ENCODE measurements around the gene TEAD4.

Gene TEAD4

GRCh38 chr12:3028108-3028507, 68.9 kb downstream of the TEAD4 start:
- no peak overlapping the region for H3K9ac ChIP-seq (ENCODE audit: low read length)
- H3K36me3 ChIP-seq (ENCODE audit: control insufficient read depth, insufficient read depth, low read length), result no peaks in the 10 kb centered on the region
- no peak overlapping the region for H3K4me3 ChIP-seq (ENCODE audit: low read length)
- H3K4me1 ChIP-seq (ENCODE audit: control insufficient read depth, insufficient read depth, low read length), result no peaks in the 10 kb centered on the region
- no peaks in the 10 kb centered on the region for H3K27me3 ChIP-seq (ENCODE audit: control insufficient read depth, insufficient read depth, low read length)
- no peak overlapping the region for H3K27ac ChIP-seq (ENCODE audit: low read depth, low read length)

- no peaks in the 10 kb centered on the region for H3K27me3 ChIP-seq (ENCODE audit: control insufficient read depth, insufficient read depth, low read length)
- no peak overlapping the region for H3K27ac ChIP-seq (ENCODE audit: low read depth, low read length)
- H3K4me1 ChIP-seq (ENCODE audit: control insufficient read depth, insufficient read depth, low read length), result peaks cover 2% of the 10 kb centered on the region
- H3K36me3 ChIP-seq (ENCODE audit: control insufficient read depth, insufficient read depth, low read length), result no peaks in the 10 kb centered on the region
- no peak overlapping the region for H3K9ac ChIP-seq (ENCODE audit: low read length)
- no peak overlapping the region for H3K4me3 ChIP-seq (ENCODE audit: low read length)
Measured at GRCh38 chr12:3030821-3031429, 71.7 kb downstream of the TEAD4 start.

DNA sequence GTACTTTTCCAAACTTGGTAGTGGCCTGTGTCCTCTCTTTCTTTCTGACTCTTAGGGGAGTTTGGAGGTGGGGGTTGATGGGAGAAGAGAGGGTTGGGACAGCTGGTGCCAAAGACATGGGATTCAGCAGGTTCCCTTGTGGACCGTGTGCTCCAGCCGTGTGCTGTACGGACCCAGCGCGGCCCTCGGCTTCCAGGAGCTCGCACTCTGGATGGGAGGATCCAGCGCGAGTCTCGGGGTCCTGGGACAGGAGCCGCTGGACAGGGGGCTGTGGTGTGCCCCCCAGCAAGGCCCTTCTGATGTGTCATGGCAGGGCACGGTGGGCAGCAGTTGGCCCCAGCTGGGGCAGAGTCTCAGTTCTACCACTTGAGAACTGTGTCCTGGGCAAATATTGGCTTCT, 73.0 kb downstream of the TEAD4 start:
- no peak overlapping the region for H3K27ac ChIP-seq (ENCODE audit: low read depth, low read length)
- H3K9ac ChIP-seq (ENCODE audit: low read length), result no peak overlapping the region
- peaks cover 2% of the 10 kb centered on the region for H3K4me1 ChIP-seq (ENCODE audit: control insufficient read depth, insufficient read depth, low read length)
- H3K4me3 ChIP-seq (ENCODE audit: low read length), result no peak overlapping the region
- no peaks in the 10 kb centered on the region for H3K36me3 ChIP-seq (ENCODE audit: control insufficient read depth, insufficient read depth, low read length)
- no peaks in the 10 kb centered on the region for H3K27me3 ChIP-seq (ENCODE audit: control insufficient read depth, insufficient read depth, low read length)

DNA sequence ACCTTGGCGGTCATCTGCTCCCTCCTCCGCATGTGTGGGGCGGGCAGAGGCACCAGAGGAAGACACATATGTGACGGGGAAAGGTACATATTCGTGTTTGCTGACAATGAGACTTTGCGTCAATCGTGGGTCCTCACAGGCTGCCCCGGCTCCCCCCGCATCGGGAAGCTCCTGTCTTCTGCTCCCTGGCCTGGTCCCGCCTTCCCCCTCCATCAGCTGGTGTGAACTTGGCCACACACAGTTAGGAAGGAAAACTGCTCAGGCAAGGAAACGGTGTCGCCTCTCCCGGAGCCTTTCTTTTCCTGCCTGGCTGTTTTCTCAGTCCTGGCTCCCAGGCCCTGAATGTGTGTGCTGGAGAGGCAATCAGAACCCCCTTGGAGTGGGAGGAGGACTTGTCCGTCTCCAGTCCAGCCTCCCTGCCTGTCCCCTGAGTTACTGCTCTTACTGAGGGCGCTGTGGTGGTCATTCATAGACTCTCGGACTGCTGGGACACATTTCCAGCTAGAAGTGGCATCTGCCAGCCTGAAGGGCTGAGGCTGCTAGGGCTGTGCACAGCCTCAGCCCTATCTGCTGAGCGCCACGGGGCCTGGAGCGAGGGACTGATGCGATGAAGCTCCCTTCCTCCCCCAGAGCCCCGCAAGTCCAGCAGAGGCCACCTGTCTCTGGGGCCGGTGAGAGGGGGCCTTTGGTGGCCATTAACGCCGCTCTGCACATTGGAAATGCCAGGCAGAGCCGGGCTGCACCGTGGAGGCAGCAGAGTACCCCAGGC, 73.8 kb downstream of the TEAD4 start:
- no peaks in the 10 kb centered on the region for H3K27me3 ChIP-seq (ENCODE audit: control insufficient read depth, insufficient read depth, low read length)
- H3K4me1 ChIP-seq (ENCODE audit: control insufficient read depth, insufficient read depth, low read length), result peaks cover 2% of the 10 kb centered on the region
- H3K4me3 ChIP-seq (ENCODE audit: low read length), result no peak overlapping the region
- no peak overlapping the region for H3K9ac ChIP-seq (ENCODE audit: low read length)
- no peak overlapping the region for H3K27ac ChIP-seq (ENCODE audit: low read depth, low read length)
- H3K36me3 ChIP-seq (ENCODE audit: control insufficient read depth, insufficient read depth, low read length), result no peaks in the 10 kb centered on the region

DNA sequence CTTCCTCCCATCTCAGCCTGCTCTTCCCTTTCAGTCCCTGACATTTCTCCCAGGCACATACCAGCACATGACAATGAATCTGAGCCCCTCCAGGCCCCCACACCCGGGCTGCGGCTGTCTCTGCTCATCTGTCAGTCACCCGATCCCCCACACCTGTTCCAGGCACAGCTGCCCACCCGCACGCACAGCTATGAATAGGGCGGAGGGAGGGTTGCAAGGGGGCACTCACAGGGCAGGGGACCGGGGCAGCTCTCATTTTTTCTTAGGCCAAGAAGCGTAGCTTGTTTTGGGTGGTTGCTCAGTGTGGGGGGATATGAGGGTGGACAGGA, 74.3 kb downstream of the TEAD4 start:
- no peak overlapping the region for H3K27ac ChIP-seq (ENCODE audit: low read depth, low read length)
- peaks cover 2% of the 10 kb centered on the region for H3K4me1 ChIP-seq (ENCODE audit: control insufficient read depth, insufficient read depth, low read length)
- H3K4me3 ChIP-seq (ENCODE audit: low read length), result no peak overlapping the region
- peaks cover 2% of the 10 kb centered on the region for H3K36me3 ChIP-seq (ENCODE audit: control insufficient read depth, insufficient read depth, low read length)
- no peak overlapping the region for H3K9ac ChIP-seq (ENCODE audit: low read length)
- no peaks in the 10 kb centered on the region for H3K27me3 ChIP-seq (ENCODE audit: control insufficient read depth, insufficient read depth, low read length)

DNA sequence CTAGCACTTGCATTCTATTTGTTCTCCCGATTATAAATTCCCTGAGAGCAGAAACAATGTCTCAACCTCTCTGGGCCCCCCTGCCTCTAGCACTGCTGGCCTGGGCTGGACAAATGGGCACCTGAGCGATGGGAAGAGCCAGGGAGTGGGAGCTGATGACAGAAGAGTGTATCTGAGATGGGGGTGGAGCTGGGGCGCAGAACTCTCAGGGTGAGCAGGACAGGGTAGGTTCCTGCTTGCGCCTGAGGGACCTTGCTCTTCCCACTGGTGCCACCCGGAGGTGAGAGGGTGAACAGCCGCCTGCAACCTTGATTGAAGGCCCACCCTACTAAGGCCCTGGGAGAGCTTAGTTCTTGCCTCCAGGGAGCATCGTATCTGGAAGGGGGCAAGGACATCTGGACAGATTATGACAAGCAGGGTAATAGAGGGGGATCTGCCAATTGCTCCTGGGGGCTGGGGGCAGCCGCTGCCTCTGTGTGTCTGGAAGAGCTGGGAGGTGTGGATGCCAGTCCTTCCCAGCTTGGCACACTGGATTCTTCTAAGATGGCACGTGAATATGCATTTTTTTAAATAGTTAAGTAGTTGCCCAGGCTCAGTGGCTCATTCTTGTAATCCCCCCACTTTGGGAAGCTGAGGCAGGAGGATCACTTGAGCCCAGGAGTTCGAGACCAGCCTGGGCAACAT, 75.0 kb downstream of the TEAD4 start:
- peaks cover 2% of the 10 kb centered on the region for H3K4me1 ChIP-seq (ENCODE audit: control insufficient read depth, insufficient read depth, low read length)
- H3K4me3 ChIP-seq (ENCODE audit: low read length), result no peak overlapping the region
- no peaks in the 10 kb centered on the region for H3K27me3 ChIP-seq (ENCODE audit: control insufficient read depth, insufficient read depth, low read length)
- peaks cover 2% of the 10 kb centered on the region for H3K36me3 ChIP-seq (ENCODE audit: control insufficient read depth, insufficient read depth, low read length)
- H3K9ac ChIP-seq (ENCODE audit: low read length), result no peak overlapping the region
- H3K27ac ChIP-seq (ENCODE audit: low read depth, low read length), result no peak overlapping the region

GRCh38 chr12:3035171-3035570, 76.0 kb downstream of the TEAD4 start:
- Histone ChIP-seq H3K4me1 (ENCODE audit: control insufficient read depth, insufficient read depth, low read length) (peaks cover 2% of the 10 kb centered on the region), H3K4me3 (ENCODE audit: low read length) (no peak overlapping the region), H3K36me3 (ENCODE audit: control insufficient read depth, insufficient read depth, low read length) (peaks cover 2% of the 10 kb centered on the region), H3K27ac (ENCODE audit: low read depth, low read length) (no peak overlapping the region), H3K9ac (ENCODE audit: low read length) (no peak overlapping the region), H3K27me3 (ENCODE audit: control insufficient read depth, insufficient read depth, low read length) (no peaks in the 10 kb centered on the region)

- peaks cover 2% of the 10 kb centered on the region for H3K36me3 ChIP-seq (ENCODE audit: control insufficient read depth, insufficient read depth, low read length)
- H3K27me3 ChIP-seq (ENCODE audit: control insufficient read depth, insufficient read depth, low read length), result no peaks in the 10 kb centered on the region
- no peak overlapping the region for H3K4me3 ChIP-seq (ENCODE audit: low read length)
- H3K4me1 ChIP-seq (ENCODE audit: control insufficient read depth, insufficient read depth, low read length), result peaks cover 2% of the 10 kb centered on the region
- no peak overlapping the region for H3K27ac ChIP-seq (ENCODE audit: low read depth, low read length)
- H3K9ac ChIP-seq (ENCODE audit: low read length), result no peak overlapping the region
Measured at GRCh38 chr12:3035815-3036702, 76.9 kb downstream of the TEAD4 start.

DNA sequence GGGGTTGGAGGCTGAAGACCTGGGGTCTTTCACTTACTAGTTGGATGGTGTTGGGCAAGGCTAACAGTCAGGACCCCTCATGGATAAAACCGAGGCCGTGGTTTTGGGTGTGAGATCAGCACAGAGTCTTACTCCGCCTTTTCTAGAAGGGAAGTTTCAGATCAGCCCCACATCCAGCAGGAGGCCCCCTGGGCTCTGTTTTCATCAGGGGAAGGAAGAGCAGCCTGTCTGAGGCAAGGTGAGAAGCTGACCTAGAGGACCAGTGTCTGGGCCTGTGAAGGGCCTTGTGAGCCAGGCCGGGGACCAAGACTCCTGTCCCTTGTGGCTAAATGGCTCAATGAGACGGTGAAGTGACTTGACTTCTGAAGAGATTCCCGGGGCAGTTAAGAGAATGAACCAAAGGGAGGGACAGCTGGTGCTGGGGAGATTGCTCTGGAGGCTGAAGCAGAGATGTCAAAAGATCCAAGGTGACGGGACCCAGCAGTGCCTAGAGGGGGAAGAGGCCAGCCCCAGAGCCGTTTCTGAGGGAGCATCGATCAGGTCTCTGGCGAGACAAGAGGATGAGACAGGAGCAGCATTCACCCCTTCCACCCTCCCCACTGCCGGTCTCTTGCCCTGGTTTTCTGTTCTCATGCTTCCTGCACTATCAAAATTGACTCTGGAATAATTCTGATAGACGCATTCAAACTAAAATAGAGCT, 77.9 kb downstream of the TEAD4 start:
- Histone ChIP-seq H3K27me3 (ENCODE audit: control insufficient read depth, insufficient read depth, low read length) (no peaks in the 10 kb centered on the region), H3K4me3 (ENCODE audit: low read length) (no peak overlapping the region), H3K36me3 (ENCODE audit: control insufficient read depth, insufficient read depth, low read length) (peaks cover 2% of the 10 kb centered on the region), H3K4me1 (ENCODE audit: control insufficient read depth, insufficient read depth, low read length) (peaks cover 2% of the 10 kb centered on the region), H3K9ac (ENCODE audit: low read length) (no peak overlapping the region), H3K27ac (ENCODE audit: low read depth, low read length) (no peak overlapping the region)

DNA sequence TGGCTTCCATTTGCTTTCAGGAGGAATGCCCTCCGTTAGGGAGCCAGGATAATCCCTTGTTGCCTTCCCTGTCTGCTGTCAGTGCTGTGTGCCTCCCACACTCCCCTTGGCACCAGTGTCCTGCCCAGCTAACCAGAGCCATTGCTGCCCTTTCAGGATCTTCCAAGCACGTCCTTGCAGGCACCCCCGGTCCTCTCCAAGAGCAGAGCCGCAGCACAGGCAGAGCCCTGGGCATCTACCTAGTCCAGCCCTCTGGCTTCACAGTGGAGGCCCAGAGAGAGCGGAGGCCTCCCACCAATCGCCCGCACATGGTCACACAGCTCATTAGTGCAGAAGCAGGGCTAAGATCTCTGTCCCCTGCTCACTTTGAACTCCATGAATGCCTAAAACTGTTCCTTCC, 79.0 kb downstream of the TEAD4 start:
- no peak overlapping the region for H3K27ac ChIP-seq (ENCODE audit: low read depth, low read length)
- peaks cover 2% of the 10 kb centered on the region for H3K4me1 ChIP-seq (ENCODE audit: control insufficient read depth, insufficient read depth, low read length)
- H3K9ac ChIP-seq (ENCODE audit: low read length), result no peak overlapping the region
- H3K36me3 ChIP-seq (ENCODE audit: control insufficient read depth, insufficient read depth, low read length), result peaks cover 2% of the 10 kb centered on the region
- no peak overlapping the region for H3K4me3 ChIP-seq (ENCODE audit: low read length)
- no peaks in the 10 kb centered on the region for H3K27me3 ChIP-seq (ENCODE audit: control insufficient read depth, insufficient read depth, low read length)

GRCh38 chr12:3038926-3039510, 79.8 kb downstream of the TEAD4 start:
- H3K4me1 ChIP-seq (ENCODE audit: control insufficient read depth, insufficient read depth, low read length), result peaks cover 2% of the 10 kb centered on the region
- H3K4me3 ChIP-seq (ENCODE audit: low read length), result no peak overlapping the region
- no peak overlapping the region for H3K9ac ChIP-seq (ENCODE audit: low read length)
- H3K27ac ChIP-seq (ENCODE audit: low read depth, low read length), result no peak overlapping the region
- peaks cover 2% of the 10 kb centered on the region for H3K36me3 ChIP-seq (ENCODE audit: control insufficient read depth, insufficient read depth, low read length)
- no peaks in the 10 kb centered on the region for H3K27me3 ChIP-seq (ENCODE audit: control insufficient read depth, insufficient read depth, low read length)

Measured in rectal smooth muscle tissue (tissue), 1 donor.